Esophagus (tissue), 2 donors: ENCODE results near the gene SAV1. TPM values are rescaled to one million over a fixed set of nuclear protein-coding genes. Genes with fewer than 3 reads are reported as not detected.
"Not testable (repeated sequence)": the region's sequence is repeated elsewhere in the genome, so short reads cannot be mapped to it uniquely, and the experiment has no call there.

Experiments used
- H3K27ac ChIP-seq, 2 donors: one replicate each; pipeline ENCODE4 v1.5.1; 2013; ENCODE audit warnings: low read depth in 2 of 2, mild to moderate bottlenecking in 2 of 2, inconsistent platforms in 1 of 2, low read length in 1 of 2, moderate library complexity in 1 of 2
- H3K27me3 ChIP-seq, 2 donors: one replicate each; pipeline ENCODE4 v1.6.1; 2013; ENCODE audit warnings: low read length in 2 of 2, control low read depth in 1 of 2, mild to moderate bottlenecking in 1 of 2; ENCODE audit not compliant: insufficient read depth in 2 of 2, control insufficient read depth in 1 of 2
- H3K36me3 ChIP-seq, 2 donors: one replicate each; pipeline ENCODE4 v1.6.1; 2013; ENCODE audit warnings: low read length in 1 of 2; ENCODE audit not compliant: control insufficient read depth in 2 of 2, insufficient read depth in 2 of 2
- H3K4me1 ChIP-seq, 2 donors: one replicate each; pipeline ENCODE4 v1.6.1; 2013; ENCODE audit warnings: low read length in 1 of 2; ENCODE audit not compliant: control insufficient read depth in 2 of 2, insufficient read depth in 2 of 2
- H3K4me3 ChIP-seq, 2 donors: one replicate each; pipeline ENCODE4 v1.5.1; 2013; ENCODE audit warnings: low read length in 2 of 2, mild to moderate bottlenecking in 2 of 2, low read depth in 1 of 2, moderate library complexity in 1 of 2
- H3K9me3 ChIP-seq, 2 donors: one replicate each; pipeline ENCODE4 v1.6.1; 2013; ENCODE audit warnings: mild to moderate bottlenecking in 2 of 2, low read depth in 1 of 2, low read length in 1 of 2, moderate library complexity in 1 of 2; ENCODE audit not compliant: control insufficient read depth in 2 of 2, insufficient read depth in 1 of 2
- WGBS, 2 donors: extraction: QIAGEN DNeasy Blood & Tissue Kit; methylation state at CpG; one replicate each; pipeline ENCODE4 v1.1.7; 2013; 5-methylcytosine and 5-hydroxymethylcytosine counted together
- polyA plus RNA-seq, 2 donors: library from polyadenylated mRNA; stranded (reverse); fragments of 200-250 nt; gene quantifications; one replicate each; pipeline ENCODE4 v1.2.3, GENCODE V29; 2013
- donor health status: healthy with polysubstance abuse.
- donor health status: Bipolar disorder and iron deficiency.

The SAV1 gene
- 10 to 100 TPM in 1 of 2 donors, 1 to 10 TPM in 1; 8.6 to 10.0 TPM for polyA plus RNA-seq

GRCh38 chr14:50667996-50668825 is at the start of gene SAV1:
SAV1 (minus strand) TSS chr14:50668306; CDS start chr14:50667967, 339 bp downstream.
- Histone ChIP-seq H3K4me1 (no peaks in the 10 kb centered on the region), H3K4me3 (peak within 1 kb of the TSS; percentile 81 to 89), H3K27ac (peak within 1 kb of the TSS; percentile 91 to 93), H3K27me3 (no peaks in the 10 kb centered on the region), H3K36me3 (no peaks in the 10 kb centered on the region), H3K9me3 (no peaks in the 10 kb centered on the region)
- WGBS, 2 donors: 0% methylated on average over 74 to 92 of the region's 92 CpGs

- Histone ChIP-seq H3K4me3 (no peak overlapping the region), H3K27me3 (peaks cover 0 to 2% of the 10 kb centered on the region in 2 donors)
- 80 to 82% methylated on average over 7 of the region's 7 CpGs for WGBS, 2 donors
Observed at GRCh38 chr14:50717811-50718210, 49.7 kb upstream of the SAV1 start.

GRCh38 chr14:50714450-50715073 is 46.5 kb upstream of the SAV1 start:
- H3K4me3 ChIP-seq: no peak overlapping the region
- no peak overlapping the region for H3K27ac ChIP-seq
- peaks cover 0 to 2% of the 10 kb centered on the region in 2 donors for H3K27me3 ChIP-seq
- no peaks in the 10 kb centered on the region for H3K9me3 ChIP-seq
- 69 to 80% methylated on average over 2 of the region's 2 CpGs for WGBS, 2 donors
- no peaks in the 10 kb centered on the region for H3K4me1 ChIP-seq
- H3K36me3 ChIP-seq: no peaks in the 10 kb centered on the region

More at GRCh38 chr14:50717811-50718210, 49.7 kb upstream of the SAV1 start:
- Histone ChIP-seq H3K27ac (no peak overlapping the region), H3K36me3 (peaks cover 0 to 3% of the 10 kb centered on the region in 2 donors), H3K9me3 (no peaks in the 10 kb centered on the region), H3K4me1 (no peaks in the 10 kb centered on the region)

GRCh38 chr14:50711043-50711442 is 42.9 kb upstream of the SAV1 start:
- Histone ChIP-seq H3K4me1 (no peaks in the 10 kb centered on the region), H3K4me3 (no peak overlapping the region), H3K9me3 (no peaks in the 10 kb centered on the region), H3K36me3 (no peaks in the 10 kb centered on the region), H3K27me3 (peaks cover 0 to 2% of the 10 kb centered on the region in 2 donors), H3K27ac (no peak overlapping the region)
- WGBS, 2 donors: 90 to 93% methylated on average over 3 of the region's 3 CpGs

- WGBS, 2 donors: 96% methylated on average over 22 of the region's 22 CpGs
- H3K4me1 ChIP-seq: no peaks in the 10 kb centered on the region
- H3K4me3 ChIP-seq: no peak overlapping the region
- H3K9me3 ChIP-seq: peaks cover 0 to 2% of the 10 kb centered on the region in 2 donors
- no peak overlapping the region for H3K27ac ChIP-seq
- H3K36me3 ChIP-seq: no peaks in the 10 kb centered on the region
- H3K27me3 ChIP-seq: no peaks in the 10 kb centered on the region
Observed at GRCh38 chr14:50705026-50705593, 37.0 kb upstream of the SAV1 start.

- WGBS, 2 donors: 96% methylated on average over 26 of the region's 26 CpGs
Observed at GRCh38 chr14:50704454-50705010, 36.4 kb upstream of the SAV1 start.

GRCh38 chr14:50697659-50698290 is 29.7 kb upstream of the SAV1 start:
- H3K27me3 ChIP-seq: no peaks in the 10 kb centered on the region
- WGBS, 2 donors: 64 to 67% methylated on average over 4 of the region's 4 CpGs
- H3K9me3 ChIP-seq: no peaks in the 10 kb centered on the region
- no peak overlapping the region for H3K27ac ChIP-seq
- no peaks in the 10 kb centered on the region for H3K4me1 ChIP-seq
- no peaks in the 10 kb centered on the region for H3K36me3 ChIP-seq
- no peak overlapping the region for H3K4me3 ChIP-seq

More at GRCh38 chr14:50704454-50705010, 36.4 kb upstream of the SAV1 start:
- Histone ChIP-seq H3K9me3 (peaks cover 0 to 2% of the 10 kb centered on the region in 2 donors), H3K4me1 (no peaks in the 10 kb centered on the region), H3K4me3 (no peak overlapping the region), H3K27me3 (no peaks in the 10 kb centered on the region), H3K36me3 (no peaks in the 10 kb centered on the region), H3K27ac (no peak overlapping the region)

- WGBS, 2 donors: 81 to 96% methylated on average over 3 of the region's 3 CpGs
- not testable (repeated sequence) for H3K4me3 ChIP-seq, H3K4me1 ChIP-seq, H3K9me3 ChIP-seq, H3K27ac ChIP-seq, H3K36me3 ChIP-seq, H3K27me3 ChIP-seq
Observed at GRCh38 chr14:50694260-50694659, 26.2 kb upstream of the SAV1 start.

GRCh38 chr14:50688875-50689274 is 20.8 kb upstream of the SAV1 start:
- Histone ChIP-seq H3K27ac (no peak overlapping the region), H3K4me1 (no peaks in the 10 kb centered on the region), H3K4me3 (no peak overlapping the region), H3K36me3 (no peaks in the 10 kb centered on the region), H3K9me3 (no peaks in the 10 kb centered on the region), H3K27me3 (no peaks in the 10 kb centered on the region)
- WGBS, 2 donors: 96 to 100% methylated on average over 1 of the region's 1 CpG
